Hematopoietic multipotent progenitor cell treated with erythropoietin and hydrocortisone succinate and interleukin-3 and kit ligand, for 6 days (in vitro differentiated cells): ENCODE results near the gene ZC3H4.

ENCODE experiments used
- DNase-seq: peaks from one replicate; pipeline ENCODE4 v3.0.0-alpha.2; 2015

ZC3H4 gene

DNA sequence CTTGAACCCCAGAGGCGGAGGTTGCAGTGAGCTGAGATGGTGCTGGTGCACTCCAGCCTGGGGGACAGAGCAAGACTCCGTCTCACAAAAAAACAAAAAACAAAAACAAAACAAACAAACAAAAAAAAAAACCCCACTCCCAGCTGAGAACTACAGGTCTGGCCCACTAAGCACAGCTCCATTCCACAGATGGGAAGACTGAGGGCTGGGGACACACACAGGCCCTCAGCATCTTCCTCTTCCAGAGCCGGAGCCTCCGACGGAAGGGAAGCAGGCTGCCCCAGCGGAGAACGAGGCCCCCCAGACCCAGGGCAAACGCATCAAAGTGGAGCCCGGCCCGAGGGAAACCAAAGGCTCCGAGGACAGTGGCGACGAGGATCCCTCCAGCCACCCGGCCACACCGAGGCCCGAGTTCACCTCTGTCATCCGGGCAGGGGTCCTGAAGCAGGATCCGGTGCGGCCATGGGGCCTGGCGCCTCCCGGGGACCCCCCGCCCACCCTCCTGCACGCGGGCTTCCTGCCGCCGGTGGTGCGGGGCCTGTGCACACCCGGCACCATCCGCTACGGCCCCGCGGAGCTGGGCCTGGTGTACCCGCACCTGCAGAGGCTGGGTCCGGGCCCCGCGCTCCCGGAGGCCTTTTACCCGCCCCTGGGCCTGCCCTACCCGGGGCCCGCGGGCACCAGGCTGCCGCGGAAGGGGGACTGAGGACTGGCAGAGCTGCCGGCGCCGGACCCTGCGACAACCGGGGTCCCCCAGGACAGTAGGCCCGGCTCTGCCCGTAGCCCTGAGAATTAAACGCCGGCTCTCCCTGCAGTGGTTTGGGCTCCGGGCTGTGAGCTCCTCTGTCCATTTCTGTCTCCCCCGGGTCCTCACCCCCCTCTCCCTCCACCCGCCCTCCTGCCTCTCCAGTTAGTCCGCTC is 68.4 kb downstream of the ZC3H4 start:
- no peak for DNase-seq

DNA sequence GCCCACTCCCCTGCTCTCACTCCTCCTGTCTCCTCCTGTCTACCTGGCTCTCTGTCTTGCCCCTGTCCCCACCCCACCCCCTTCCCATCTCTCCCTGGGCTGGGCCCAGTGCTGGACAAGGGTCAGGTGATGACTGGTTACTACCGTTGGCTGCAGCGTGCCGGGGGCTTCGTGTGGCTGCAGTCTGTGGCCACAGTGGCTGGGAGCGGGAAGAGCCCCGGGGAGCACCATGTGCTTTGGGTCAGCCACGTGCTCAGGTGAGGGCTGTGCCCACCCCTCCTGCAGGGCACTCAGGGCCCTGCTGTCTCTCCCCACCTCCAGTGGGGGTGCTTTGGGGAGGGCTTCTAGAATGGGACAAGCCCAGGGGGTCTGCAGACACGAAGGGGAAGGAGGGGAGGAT is 72.7 kb downstream of the ZC3H4 start:
- no peak for DNase-seq

DNA sequence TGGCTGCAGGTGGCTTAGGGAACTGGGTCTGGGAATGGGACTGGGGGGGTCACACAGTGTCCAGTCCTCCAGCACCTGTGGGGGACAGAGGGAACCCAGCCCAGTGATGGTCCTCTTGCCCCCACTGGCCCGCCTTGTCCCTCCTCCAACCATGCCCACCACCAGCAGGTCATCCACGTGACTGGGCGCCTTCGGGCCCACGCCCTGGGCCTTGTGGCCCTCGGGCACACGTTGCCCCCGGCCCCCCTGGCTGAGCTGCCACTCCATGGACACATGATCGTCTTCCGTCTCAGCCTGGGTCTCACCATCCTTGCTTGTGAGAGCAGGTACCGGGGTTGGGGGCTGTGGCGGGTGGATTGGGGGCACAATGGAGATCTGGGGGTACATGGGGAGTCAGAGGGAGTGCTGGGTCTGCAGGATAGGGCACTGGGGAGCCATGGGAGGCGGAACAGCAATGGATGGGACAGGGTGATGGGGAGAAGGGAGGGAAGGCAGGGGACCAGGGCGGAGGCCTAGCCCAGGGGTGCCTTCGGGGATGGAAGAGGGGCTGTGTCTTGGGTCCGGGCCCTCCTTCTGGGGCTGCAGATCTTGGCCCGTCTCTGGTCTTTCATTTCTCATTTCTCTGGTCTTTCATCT is 74.2 kb downstream of the ZC3H4 start:
- no peak for DNase-seq

DNA sequence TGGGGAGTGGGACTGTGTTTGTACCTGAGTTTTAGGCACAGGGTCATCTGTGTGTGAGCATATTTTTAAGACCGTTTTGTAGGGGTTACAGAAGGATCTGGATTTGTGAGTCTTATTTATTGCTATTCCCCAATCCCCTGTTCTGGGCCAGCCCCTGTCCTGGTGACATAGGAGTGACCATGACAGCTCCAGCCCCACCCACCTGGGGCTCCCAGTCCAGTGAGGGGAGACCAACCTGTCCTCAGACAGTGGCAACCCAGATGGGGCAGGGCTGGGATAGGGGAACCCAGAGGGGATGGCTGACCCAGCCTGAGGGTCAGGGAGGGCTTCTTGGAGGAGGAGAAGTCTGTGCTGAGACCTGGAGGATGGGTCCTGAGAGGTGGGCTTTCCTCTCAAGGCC is 75.8 kb downstream of the ZC3H4 start:
- no peak for DNase-seq

DNA sequence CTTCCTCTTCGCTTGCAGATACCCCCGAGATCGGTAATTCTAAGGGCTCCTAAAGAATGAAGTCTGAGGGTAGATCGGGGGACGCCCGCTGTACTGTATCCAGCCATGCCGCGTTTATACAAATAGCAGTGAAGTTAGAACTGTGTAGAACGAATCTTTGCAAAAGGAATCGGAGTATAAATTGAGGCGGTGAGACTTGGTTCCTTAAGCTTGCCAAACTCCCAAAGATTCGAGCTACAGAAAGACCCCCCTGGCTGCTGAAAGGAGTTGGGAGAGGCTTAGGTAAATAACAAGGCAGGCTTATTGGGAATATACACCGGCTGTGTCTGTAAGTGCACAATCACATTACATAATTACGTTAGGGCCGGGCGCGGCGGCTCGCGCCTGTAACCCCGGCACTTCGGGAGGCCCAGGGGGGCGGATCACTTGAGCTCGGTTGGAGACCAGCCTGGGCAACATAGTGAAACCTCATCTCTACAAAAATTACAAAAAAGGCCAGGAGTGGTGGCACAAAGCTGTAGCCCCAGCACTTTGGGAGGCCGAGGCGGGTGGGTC is 77.4 kb downstream of the ZC3H4 start:
- DNase-seq, result peak; percentile 56

DNA sequence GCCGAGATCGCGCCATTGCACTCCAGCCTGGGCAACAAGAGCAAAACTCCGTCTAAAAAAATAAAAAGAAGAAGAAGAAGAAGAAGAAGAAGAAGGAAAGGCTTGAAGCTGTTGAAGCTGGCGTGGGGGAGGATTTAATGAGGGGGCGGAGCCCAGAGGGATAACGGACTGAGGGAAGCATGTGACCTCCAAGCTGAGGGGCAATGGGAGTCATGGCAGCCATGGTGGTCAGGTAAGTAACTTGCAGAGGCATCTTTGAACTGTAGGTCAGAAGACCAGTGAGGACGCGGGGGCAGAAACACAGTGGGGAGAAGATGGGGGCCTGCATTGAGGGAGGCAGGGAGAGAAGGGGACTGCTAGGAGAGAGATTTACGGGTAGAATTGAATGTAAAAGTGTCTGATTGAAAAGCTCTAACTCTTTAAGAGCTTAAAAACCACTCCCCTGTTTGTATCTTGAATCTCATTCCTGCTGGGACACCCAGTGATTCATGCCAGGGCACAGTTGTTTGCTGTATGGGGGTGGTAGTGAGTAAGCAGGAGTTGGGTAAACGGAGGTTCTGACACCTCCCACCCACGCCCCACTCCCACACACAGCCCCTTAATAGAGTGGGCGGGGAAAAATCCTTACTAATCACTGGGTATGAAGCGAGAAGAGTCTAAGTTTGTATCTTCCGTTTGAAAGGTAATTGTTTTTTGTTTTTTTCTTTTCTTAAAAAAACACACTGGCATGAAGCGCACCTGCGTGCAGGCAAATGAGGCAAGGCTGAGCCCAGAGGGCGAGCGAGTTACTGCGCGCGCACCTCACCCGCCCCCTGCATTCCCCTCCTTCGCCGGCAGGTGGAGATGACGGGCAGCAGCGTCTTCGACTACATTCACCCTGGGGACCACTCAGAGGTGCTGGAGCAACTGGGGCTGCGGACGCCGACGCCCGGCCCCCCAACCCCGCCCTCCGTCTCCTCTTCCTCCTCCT is 78.2 kb downstream of the ZC3H4 start:
- DNase-seq, result peak; percentile 88

DNA sequence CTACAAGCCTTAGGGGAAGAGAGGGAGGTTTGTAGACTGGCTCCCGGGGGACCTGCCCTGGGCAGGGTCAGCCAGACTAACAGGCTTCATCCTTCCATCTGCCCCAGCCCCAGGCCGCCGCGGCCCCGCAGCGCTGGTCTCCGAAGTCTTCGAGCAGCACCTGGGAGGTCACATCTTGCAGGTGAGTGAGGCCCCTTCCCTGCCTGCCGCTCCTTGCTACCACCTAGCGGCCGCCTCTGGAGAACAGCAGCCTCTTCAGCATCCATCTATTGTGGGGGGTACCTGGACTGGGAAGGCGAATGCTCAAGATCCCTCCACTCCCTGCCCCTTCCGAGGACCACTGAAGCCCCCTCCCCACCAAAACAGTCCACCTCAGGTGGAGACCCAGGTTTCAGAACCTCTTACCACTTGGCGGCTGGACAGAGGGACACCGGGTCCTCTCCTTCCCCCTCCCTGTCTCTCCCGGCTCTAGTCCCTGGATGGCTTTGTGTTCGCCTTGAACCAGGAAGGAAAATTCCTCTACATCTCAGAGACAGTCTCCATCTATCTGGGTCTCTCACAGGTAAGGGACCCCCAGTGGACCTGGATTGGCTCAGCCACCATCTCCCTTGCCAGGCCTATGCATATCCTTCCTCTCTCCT is 81.3 kb downstream of the ZC3H4 start:
- peak; percentile 57 for DNase-seq

DNA sequence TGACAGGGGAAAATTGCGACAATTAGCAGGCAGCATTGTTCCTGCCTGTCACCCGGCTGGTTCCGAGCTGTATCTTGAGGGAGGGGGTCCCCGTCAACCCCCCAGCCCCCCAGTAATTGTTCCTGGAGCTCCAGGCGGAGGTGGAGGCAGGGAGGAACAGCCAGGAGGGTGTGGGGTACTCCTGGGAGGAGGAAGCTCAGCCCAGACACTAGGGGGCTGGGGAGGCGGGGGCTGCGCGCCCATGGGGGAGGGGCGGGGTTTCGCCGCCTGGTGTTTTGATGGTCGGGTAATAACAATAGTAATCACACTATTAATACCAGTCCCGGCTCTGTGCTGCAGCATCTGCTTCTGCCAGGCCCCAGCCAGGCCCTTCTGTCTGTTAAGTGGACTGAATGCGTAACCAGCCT is 85.4 kb downstream of the ZC3H4 start:
- DNase-seq, result no peak

DNA sequence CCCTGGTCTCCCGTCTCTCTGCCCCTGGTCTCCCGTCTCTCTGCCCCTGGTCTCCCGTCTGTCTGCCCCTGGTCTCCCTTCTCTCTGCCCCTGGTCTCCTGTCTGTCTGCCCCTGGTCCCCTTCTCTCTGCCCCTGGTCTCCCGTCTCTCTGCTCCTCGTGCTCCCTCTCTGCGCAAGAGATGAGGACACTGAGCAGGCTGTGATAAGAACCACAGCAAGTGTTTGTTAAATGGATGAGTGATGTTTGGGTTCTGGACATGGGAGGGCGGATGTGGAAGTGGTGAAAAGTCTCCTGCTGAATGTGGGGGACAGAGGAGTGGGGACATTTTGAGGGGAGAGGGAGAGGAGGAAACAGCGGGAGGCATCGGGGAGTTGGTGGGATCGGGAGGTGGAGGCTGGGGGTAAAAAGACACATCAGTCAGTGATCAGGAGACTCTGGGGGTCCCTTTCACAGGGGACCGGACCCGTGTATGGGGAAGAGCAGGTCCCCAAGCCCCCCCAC is 85.9 kb downstream of the ZC3H4 start:
- DNase-seq, result no peak

DNA sequence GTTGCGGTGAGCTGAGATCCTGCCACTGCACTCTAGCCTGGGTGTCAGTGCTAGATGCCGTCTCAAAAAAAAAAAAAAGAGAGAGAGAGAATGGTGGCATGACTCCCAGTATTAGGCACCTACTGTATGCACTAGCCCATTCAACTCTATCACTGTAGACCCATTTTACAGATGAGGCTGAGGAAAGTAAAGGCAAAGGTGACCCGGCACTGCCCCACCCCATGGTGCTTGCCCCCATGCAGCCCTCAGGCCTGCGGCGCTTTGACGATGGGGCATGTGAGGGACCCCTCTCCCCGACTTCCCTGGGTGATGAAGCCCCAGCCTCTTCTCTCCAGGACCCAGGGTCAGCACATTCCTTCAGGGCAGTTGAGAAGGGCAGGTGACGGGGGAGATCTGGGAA is 86.7 kb downstream of the ZC3H4 start:
- no peak for DNase-seq

DNA sequence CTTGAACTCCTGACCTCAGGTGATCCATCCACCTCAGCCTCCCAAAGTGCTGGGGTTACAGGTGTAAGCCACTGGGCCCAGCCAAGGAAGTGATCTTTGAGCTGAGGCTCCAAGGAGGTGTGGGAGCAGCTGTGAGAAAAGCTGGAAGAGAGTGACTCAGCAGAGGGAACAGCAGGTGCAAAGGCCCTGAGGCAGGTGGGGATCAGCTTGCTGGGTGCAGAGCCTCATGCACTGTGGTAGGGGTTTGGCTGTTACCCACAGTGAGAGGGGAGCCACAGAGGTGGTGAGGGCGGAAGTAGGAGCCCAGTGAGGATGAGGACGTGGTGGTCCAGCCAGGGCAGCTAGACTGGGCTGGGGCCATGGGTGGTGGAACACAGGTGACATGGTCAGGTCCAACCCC is 87.4 kb downstream of the ZC3H4 start:
- no peak for DNase-seq

DNA sequence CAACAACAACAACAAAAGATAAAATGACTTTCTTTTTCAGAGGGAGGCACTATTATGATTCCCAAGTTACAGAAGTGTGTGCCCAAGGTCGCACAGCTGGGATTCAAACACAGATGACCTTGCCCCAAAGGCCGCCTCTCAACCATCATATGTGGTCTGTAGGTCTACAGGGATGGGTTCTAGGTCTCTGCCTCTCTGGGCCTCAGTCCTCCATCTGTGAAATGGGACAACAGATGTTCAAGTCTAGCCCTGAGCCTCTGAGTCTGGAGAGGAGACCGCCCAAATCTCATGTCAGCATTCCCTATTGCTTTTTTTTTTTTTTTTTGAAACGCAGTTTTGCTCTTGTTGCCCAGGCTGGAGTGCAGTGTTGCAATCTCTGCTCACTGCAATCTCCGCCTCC is 89.1 kb downstream of the ZC3H4 start:
- DNase-seq, result no peak

DNA sequence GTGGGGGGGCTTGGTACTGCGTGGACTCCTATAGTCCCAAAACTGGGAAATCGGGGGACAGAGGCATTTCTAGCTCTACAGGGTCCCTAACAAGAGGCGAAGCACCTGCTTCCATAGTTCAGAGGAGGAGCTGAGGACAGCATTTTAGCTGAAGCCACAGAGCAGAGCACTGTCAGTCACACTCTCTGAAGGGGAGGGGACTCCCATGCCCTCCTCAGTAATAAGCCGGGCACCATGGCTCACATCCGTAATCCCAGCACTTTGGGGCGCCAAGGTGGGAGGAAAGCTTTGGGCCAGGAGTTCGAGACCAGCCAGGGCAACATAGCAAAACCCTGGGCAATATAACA is 90.2 kb downstream of the ZC3H4 start:
- DNase-seq, result no peak

DNA sequence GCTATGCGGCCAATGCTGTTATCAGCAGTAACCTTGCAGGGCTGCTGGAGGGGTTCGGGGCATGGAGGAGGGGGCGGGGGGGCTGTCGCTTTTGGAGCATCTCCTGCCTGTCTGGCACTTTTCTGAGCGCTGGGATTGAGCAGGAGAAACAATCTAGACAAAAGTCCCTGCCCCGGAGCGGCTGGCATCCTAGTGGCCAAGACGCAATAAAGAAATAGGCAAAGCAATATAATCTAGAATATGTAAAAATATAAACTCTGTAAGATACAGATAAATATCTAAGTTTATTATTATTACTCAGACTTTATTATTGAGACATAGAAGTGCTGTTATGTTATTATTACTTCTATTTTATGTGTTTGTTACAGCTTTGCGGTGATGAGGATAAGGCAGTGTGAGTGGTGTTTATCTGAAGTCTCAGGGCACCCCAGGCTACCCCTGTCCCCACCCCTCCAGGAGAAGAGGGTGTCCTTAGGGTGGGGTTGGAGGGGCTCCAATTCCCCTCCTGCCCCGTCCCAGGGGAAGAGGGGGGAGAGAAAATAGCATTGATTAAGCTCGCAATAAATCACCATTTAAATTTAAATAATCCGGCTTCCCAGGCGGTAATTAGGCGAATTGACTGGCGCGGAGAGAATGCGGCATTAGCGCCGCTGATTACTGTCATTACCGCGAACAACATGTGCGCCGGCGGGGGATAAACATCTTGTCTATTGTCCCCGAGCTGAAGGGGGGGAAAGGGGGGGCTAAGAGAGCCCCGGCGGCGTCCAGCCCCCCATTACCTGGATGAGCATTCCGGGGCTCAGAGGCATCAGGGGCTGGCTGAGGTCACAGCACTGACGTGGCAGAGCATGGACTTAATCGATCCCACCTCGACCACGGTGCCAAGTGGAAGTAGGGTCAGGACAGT is 90.8 kb downstream of the ZC3H4 start:
- DNase-seq, result no peak

DNA sequence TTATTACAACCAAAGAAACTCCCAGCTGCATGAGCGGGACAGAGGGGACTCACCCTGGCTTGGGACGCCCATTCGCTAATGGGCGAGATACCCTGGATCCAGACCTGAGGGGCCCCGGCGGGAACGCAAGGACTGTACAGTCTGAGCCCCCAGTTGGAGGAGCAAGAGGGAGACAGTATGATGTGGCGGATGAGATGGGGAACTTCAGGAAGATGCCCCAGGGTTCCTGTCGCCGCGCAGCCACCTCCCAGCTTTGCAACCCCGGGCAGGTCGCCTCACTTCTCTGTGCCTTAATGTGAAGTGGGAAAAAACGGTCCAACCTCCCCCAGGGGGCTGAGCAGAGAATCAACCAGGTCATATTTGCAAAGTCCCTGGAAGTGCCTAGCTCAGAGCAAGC is 91.4 kb downstream of the ZC3H4 start:
- DNase-seq, result no peak

DNA sequence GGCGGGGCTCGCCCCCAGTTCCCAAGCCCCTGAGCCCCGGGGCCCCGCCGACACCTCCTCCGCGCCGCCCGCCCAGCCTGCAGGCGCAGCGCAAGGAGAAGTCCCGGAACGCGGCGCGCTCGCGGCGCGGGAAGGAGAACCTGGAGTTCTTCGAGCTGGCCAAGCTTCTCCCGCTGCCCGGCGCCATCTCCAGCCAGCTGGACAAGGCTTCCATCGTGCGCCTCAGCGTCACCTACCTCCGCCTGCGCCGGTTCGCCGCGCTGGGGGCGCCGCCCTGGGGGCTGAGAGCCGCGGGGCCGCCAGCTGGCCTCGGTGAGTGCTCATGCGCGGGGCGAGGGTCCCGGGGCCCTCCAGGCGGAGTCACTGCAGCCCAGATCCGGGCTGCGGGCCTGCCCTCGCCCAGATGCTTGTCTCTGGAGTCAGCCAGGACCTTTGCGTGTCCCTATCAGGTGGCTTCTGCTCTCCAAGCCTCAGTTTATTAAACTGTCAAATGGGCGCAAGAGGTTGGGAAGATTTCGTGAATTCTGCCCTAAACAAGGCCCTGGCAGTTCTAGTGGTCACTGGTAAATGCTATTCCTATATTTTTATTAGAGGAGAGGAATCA is 91.9 kb downstream of the ZC3H4 start:
- no peak for DNase-seq

DNA sequence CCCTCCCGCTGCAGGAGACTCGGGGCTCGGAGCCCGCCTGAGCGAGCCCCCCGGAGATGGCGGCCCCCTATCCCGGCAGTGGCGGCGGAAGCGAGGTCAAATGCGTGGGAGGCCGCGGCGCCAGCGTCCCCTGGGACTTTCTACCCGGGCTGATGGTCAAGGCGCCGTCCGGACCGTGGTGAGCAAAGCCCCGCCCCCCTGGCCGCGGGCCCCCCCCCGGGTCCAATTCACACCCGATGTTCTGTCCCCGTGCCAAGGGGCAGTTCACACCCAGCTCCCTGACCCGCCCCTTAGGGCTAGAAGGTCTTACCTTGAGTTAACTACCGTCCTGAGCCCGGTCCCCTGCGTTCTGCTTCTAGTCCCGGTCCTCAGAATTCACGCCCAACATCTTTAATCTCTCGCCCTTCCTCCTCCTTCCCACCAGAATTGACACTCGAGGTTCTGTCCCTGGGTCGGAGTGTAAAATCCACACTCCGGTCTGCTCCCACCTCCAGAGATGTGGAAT is 92.5 kb downstream of the ZC3H4 start:
- peak; percentile 39 for DNase-seq

DNA sequence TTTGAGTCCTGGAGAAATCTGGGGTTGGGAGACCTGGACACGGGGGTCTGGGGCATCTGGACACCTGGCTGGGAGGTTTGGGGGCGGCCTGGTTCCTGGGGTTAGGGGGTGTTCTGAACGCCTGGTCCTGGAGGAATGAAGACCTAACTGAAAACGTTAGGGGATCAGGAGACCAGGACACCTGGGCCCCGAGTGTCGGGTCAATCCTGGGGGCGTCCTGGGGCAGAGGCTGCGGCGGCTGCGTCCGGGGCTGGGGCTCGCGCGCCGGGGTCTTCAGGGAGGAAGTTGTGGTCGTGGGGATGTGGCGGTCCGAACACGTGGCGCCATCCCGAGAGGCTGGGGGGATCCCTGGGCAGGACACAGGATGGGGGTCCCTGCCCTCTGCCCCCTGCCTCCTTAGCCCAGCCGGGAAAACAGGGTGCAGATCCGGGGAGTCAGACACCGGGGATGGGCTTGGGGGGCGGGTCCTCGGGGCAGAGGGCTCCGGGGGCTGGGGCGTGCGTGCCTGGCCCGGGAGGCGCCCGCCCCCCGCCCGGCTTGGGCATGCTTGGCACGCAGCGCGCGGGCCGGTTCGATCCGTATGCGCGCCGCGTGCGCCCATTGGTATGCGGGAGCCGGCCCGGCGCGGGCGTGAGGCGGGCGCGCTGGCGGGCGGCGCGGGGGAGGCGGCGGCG is 93.3 kb downstream of the ZC3H4 start:
- no peak for DNase-seq

DNA sequence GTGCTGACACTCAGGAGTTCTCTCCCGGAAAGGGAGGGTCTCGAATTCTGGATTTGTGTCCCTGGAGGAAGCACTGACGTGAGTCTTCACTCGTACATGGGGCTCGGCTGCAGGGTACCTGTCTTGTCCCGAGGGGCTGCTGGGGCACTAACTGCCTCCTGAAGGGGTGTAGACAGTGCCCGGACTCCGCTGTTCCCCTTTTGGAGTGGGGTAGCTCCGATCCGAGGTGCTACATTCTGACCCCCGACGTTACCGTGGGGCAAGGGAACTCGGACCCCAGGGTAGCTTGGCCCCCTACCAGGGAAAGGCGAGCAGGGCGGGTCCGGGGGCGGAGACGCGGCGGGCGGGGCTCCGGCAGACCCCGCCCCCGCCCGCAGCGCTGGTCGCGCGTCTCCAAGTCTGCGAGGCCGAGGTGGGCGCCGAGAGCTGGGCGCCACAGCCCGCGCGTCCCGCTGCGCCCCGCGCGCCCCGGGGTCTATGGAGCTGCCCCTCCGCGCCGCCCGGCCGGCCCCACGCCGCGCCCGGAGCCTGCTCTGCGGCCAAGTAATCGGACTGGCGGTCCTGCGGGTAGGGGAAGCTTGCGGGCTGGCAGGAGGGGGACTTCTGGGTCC is 94.0 kb downstream of the ZC3H4 start, which contains the start of gene NPAS1:
NPAS1 (plus strand) TSS at position 407 of the 611 bp plus-strand sequence. CDS start 1,211 bp downstream, outside the sequence.
- no peak for DNase-seq
